Esophagus muscularis mucosa (tissue), 3 donors: ENCODE measurements around the gene PPARG.

Experiments
- POLR2A ChIP-seq: fragments of 450-650 bp; IDR thresholded peaks from one replicate; pipeline ENCODE4 v1.6.1; 2017; ENCODE audit warnings: antibody characterized with exemption, moderate library complexity, mild to moderate bottlenecking, low read depth
- POLR2AphosphoS5 ChIP-seq, 2 donors: sonication (generic); formaldehyde crosslinking; IDR thresholded peaks; one replicate each; pipeline ENCODE4 v1.6.1; 2017; ENCODE audit warnings: antibody characterized with exemption in 2 of 2
- TF ChIP-seq, protein P1 (sequence below), 3 experiments: fragments of 200-600 bp in 2 of 3; fragments of 450-650 bp in 1 of 3; sonication (generic) in 2 of 3; IDR thresholded peaks; one replicate each; pipeline ENCODE4 v1.5.1; 2017 to 2019; ENCODE audit warnings: antibody characterized with exemption in 3 of 3, mild to moderate bottlenecking in 2 of 3, moderate library complexity in 1 of 3

DNA sequence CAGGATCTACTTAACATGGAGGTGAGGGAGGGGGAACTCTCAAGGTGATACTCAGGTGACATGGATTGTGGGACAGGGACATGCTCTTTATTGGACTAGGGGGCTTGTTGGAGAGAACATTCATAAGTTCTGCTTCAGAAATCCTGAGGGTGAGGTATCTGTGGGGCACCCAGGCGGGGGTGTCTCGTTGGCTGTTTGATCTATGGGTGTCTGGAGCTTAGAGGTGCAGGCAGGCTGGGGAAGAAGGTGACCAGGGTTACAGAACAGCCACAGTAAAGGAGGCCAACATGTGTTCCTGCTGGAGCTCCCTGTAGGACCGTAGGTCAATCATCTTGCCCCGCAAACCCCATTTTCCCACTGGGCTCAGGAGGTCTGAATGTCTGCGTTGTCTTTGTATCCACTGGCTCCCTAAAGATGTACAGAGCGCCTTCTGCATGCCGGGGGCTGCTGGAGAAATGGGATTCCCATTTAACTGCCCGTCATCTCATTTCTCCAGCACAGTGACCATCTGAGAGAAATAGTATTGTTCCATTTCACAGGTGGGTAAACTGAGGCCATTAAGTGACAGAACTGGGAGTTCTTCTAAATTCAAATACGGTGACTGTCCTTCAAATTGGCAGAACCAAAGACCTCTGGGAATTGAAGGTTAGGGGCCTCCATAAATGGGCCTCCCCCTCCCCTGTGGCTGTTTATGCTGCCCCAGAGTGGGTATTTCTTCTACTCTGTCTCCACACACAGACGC lies 155.1 kb downstream of the PPARG start:
- TF ChIP-seq, protein P1, sequence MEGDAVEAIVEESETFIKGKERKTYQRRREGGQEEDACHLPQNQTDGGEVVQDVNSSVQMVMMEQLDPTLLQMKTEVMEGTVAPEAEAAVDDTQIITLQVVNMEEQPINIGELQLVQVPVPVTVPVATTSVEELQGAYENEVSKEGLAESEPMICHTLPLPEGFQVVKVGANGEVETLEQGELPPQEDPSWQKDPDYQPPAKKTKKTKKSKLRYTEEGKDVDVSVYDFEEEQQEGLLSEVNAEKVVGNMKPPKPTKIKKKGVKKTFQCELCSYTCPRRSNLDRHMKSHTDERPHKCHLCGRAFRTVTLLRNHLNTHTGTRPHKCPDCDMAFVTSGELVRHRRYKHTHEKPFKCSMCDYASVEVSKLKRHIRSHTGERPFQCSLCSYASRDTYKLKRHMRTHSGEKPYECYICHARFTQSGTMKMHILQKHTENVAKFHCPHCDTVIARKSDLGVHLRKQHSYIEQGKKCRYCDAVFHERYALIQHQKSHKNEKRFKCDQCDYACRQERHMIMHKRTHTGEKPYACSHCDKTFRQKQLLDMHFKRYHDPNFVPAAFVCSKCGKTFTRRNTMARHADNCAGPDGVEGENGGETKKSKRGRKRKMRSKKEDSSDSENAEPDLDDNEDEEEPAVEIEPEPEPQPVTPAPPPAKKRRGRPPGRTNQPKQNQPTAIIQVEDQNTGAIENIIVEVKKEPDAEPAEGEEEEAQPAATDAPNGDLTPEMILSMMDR (IDR thresholded peaks at IDR 0.05) = no peak
- TF ChIP-seq POLR2A = no peak
- no peak for TF ChIP-seq POLR2AphosphoS5 (IDR thresholded peaks at IDR 0.05)
